ENCODE data around the gene HBE1.

The HBE1 gene

GRCh38 chr11:5232176-5232575 is 37.6 kb downstream of the HBE1 start:
- DNase-seq, result no peak

- no peak for DNase-seq
These were observed 38.6 kb downstream of the HBE1 start for GRCh38 chr11:5231111-5231510.

GRCh38 chr11:5230266-5230665 is 39.5 kb downstream of the HBE1 start:
- DNase-seq, result no peak

- DNase-seq, result no peak
These were observed 39.9 kb downstream of the HBE1 start for GRCh38 chr11:5229796-5230195.

GRCh38 chr11:5229356-5229755 is 40.4 kb downstream of the HBE1 start:
- no peak for DNase-seq

GRCh38 chr11:5228124-5228523 is 41.6 kb downstream of the HBE1 start:
- DNase-seq, result no peak

GRCh38 chr11:5227681-5228080 is 42.1 kb downstream of the HBE1 start:
- DNase-seq, result no peak

- DNase-seq, result no peak
These were observed 42.9 kb downstream of the HBE1 start, which contains the start of gene HBB for GRCh38 chr11:5226732-5227310. Gene HBB, minus strand, starts transcription at chr11:5227071. Its CDS starts 50 bp downstream, at chr11:5227021.

- DNase-seq, result no peak
These were observed 44.3 kb downstream of the HBE1 start for GRCh38 chr11:5225480-5225871.

GRCh38 chr11:5224538-5225479 is 44.9 kb downstream of the HBE1 start:
- DNase-seq, result no peak

GRCh38 chr11:5223686-5224085 is 46.1 kb downstream of the HBE1 start:
- no peak for DNase-seq

GRCh38 chr11:5223146-5223545 is 46.6 kb downstream of the HBE1 start:
- no peak for DNase-seq

Data from COR-L47 (cell line).